ENCODE results near the gene WASF2.
"Not testable (repeated sequence)": the region's sequence is repeated elsewhere in the genome, so short reads cannot be mapped to it uniquely, and the experiment has no call there.

WASF2 gene, protein sequence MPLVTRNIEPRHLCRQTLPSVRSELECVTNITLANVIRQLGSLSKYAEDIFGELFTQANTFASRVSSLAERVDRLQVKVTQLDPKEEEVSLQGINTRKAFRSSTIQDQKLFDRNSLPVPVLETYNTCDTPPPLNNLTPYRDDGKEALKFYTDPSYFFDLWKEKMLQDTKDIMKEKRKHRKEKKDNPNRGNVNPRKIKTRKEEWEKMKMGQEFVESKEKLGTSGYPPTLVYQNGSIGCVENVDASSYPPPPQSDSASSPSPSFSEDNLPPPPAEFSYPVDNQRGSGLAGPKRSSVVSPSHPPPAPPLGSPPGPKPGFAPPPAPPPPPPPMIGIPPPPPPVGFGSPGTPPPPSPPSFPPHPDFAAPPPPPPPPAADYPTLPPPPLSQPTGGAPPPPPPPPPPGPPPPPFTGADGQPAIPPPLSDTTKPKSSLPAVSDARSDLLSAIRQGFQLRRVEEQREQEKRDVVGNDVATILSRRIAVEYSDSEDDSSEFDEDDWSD

DNA sequence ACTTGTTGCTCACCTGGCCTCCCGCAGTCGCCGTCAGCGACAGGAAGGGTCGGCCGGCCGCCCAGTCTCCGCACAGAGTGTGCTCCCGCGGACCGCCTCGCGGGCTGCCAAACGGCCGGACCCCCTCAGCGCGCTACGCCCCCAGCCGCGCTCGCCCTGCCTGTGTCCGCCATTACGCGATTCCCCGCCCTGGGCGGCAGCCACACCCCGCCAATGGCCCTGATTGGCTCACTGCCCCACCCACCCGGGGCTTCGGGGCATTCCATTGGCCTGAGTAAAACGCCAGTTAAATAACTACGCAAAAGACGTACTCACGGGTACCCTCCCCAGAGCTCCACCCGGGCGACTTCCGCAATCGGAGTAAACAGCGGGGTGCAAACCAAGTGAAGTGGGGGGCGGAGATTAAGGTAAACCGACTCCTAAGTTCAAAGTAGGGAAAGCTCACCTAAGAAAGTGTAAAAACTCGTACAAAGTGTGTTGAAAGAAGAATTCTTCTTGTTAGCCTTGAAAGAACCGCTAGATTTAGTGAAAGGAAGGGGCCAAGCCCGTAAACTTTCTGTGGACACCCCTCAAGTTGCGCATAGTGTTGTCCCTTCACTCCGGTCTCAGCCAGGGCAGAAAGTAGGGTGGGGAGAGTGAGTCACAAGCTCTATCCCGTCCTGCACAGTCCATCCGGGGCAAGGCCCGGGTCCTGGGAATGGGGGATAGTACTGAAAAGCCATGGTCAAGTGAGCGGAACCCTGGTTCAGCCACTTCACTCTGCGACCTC is at the start of gene WASF2:
TSS of gene WASF2 (minus strand) at position 195 of the 769 bp plus-strand sequence. CDS start 61,277 bp downstream, outside the sequence.
- peak; percentile 99 for DNase-seq

DNA sequence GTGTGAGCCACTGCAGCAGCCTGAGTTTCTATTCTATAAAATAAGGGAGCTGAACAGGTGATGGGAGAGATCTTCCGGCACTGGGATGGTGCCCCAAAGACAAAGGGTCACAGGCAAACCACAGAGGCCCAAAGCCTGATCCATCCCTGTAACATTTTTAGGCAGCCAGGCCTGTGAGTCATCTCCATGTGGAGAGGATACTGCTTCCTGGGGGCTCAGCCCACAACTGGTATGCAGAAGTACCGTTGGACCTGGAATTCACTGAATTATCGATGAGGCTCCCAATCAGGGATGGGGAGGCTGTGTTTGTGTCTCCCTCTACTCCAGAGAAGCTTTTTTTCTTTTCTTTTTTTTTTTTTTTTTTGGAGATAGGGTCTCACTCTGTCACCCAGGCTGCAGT is 48.8 kb upstream of the WASF2 start:
- no peak for DNase-seq

DNA sequence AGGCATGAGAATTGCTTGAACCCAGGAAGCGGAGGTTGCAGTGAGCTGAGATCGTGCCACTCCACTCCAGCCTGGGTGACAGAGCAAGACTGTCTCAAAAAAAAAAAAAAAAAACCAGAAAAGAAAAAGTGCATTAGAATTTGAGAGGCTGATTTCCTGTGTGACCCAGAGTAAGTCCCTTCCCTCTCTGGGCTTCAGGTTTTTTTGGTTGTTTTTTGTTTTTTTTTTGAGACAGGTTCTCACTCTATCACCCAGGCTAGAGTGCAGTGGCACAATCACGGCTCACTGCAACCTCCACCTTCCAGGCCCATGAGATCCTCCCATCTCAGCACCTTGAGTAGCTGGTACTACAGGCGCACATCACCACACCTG is 48.3 kb upstream of the WASF2 start:
- DNase-seq, result not testable (repeated sequence)

DNA sequence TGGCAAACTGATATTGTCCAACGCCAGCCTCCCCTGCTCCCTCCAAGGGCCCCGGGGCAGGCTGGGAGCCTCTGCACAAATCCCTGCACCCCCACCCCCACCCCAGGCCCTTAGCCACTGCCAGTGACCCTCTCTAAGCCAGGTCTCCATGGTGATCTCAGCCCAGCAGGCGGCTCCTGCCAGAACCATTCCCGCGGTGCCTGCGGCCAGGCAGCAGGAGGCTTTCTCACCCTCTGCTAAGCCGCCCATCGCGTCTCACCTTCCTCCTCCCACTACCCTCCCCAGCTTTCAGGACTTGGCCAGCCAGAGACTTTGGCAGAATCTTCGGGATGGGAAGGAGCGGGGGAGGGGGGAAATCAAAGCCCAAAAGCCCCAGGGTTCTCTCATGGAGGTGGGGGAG is 46.8 kb upstream of the WASF2 start:
- DNase-seq, result no peak

DNA sequence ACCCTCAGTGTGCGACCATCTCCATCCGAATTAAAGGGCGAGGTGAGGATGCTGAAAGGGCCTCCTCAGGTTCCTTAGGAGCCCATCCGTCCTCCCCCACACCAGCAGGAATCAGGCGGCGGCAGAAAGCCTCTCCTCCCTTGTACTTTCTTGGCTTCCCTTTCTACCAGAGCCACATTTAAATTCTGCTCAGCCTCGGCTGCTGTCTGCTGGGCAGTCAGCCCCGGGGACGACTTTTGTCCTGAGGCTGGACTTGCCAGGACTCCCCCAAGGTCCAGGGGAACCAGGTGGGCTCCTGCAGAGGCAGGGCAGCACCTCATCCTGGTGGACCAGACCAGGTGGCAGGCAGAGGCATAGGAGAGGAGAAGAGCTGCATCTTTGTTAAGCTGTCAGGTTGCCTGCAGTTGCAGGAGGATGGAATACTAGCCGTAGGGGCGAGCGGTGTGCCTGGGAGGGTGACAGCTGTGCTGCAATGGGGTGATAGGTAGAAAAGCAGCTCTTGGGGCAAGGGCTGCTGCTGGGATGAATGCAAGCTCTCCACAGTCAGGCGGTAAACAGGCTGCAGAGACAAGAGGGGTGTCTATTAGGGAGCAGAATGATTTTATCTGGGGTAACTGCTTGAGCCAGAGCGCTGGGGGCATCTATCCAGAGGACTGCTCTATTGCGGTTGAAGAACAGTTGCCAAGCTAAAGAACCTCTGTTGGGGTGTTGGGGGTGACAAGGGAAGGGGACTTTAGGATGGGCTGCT is 46.2 kb upstream of the WASF2 start:
- DNase-seq, result no peak

DNA sequence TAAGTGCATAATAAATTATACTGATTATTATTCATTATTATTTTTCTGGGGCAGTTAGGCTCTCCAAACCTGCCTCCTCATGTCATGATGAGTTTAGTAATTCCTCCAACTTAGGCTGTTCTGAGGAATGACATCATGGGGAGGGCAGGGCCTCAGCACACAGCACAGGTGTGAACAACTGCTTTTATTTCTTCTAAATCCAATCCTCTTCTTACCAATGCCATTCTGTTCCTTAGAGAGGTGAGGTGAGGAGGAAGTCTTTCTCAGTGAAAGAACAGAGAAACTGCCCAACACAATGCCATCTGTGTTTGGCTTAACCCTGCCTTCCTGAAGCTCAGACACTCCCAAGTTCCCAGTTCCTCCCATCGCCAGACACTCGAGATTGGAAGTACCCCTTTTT is 45.4 kb upstream of the WASF2 start:
- no peak for DNase-seq

DNA sequence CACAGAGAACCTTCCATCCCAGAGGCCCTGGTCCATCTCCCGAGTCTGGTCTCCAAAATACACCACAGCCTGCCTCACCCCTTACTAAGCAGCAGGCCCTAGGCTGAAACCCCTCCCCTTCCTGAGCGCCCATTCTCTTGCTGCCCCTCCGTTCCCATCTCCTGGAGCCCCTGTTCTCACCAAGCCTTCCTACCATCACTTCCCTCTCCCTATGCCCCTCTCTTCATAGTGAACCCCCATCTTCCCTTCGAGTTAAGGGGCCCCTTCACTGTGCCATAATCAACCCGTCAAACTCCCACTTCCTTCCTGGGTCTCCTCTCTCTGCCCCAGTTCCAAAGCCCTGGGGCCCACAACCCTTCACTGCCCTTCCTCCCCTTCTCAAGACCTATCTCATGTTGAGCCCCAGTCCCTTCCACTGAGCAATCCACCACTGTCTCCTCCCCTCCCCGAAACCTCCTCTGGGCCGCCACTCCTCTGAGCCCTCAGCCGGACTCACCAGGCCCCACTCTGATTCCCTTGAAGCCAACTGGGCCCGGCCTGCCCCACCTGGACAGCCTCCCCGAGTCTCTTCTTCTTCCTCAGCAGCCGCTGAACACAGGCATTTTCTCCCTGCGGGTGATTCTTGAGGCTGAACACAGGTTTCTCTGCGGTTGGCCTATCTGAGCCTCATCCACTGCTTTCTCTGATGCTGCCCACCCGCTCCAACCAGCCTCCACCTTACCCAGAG is 42.2 kb upstream of the WASF2 start:
- DNase-seq, result no peak

DNA sequence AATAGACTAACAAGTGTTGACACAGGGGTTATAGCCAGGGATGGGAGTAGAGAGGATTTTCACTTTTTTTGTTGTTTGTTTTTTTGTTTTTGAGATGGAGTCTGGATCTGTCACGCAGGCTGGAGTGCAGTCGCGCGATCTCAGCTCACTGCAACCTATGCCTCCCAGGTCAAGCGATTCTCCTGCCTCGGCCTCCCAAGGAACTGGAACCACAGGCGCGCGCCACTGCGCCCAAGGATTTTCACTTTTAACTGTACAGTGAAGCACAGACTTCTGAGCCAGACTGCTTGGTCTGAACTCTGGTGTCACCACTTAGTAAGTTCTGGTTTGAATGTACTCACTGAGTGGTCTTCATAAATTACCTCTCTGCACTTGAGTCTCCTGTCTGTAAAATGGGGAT is 40.2 kb upstream of the WASF2 start:
- DNase-seq, result no peak

DNA sequence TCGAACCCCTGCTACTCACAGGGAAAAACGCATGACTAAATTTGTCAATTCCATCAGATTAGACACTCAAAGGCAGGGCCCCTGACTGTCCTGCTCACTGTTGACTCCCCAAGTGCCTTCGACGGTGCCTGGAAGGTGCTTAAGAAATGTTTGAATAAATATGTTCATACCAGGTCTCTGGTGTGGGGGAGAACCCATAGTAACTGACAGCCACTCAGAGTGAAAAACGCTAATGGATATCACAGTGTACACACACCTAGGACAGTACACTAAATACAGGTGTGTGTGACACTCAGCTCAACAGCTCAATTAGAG is 39.7 kb upstream of the WASF2 start:
- no peak for DNase-seq

DNA sequence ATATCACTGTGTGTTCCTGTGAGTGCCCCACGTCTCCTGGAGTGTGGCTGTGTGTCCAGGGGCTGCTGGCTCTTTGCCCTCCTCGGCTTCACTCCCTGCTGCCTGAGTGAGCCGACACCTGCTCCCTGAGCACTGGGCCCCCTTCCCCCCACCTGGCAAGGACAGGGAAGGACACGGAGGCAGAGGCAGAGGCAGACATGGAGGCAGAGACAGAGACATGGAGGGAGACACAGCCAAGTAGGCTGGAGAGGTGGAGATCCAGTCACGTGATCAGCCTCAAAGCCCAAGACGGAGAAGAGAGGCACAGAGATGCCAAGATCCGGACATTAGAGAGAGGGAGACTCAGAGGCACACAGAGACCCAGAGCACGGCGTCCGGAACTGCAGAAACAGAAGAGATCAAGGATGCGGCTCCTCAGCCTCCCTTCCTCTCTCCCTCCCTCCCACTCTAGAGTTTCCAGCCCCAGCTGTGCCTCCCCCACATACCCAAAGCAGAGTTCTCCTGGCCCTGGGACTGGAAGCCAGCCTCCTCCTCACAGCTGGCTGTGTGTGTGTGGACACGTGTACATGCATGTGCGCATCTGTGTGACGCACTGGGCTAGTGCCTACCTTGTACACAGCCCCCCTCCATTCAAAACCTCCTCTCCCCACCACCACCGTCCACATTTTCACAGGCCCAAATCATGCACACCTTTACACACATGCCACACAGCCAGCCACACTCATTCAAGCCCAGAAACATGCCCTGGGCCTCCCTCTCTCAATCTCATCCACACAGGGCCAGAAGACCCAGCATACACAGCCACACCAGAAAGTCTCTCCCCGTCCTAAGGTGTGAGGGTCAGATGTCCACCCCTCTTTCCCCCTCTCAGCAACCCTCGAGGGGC is 39.1 kb upstream of the WASF2 start:
- no peak for DNase-seq

DNA sequence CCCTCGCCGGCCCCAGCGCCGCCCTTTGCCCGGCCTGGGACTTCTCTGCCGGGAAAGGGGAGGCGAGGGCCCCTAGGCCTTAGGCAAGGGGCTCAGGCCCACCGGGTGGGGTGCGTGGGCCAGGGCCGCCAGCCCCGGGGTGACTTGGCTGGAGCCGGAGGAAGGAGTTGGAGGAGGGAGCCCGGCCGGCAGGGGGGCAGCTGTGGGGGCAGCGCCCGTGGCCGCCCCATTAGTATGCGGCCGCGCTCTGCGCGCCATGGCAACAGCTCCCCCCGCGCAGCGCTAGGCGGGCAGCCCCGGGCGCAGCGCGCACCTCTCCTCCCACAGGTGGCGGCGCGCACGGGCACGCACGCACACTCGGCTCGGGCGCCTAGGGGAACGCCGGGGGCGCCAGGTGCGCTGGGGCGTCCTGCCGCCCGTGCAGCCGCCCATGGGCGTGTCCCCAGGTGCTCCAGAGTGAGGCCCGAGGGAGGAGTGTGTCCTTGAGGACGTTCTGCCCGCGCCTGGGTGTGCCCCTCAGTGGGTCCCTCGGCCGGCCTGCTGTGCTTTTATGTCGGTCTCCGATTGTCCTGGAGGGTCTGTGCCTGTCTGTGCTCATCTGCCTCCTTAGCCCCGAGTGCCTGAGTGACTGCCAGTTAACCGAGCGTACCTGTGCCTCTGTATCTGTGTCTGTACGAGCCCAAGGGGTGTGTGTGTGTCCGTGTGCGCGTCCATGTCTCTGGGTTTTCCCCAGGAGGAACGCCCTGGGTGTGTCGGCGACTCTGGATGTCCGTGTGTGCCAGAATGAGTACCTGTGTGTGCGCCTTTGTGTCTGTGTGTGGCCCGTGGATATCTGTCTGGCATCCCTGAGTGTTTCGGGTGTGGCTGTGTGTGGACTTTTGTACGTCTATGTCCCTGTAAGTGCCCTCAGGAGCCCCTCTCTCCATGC is 38.2 kb upstream of the WASF2 start:
- DNase-seq, result peak; percentile 91

DNA sequence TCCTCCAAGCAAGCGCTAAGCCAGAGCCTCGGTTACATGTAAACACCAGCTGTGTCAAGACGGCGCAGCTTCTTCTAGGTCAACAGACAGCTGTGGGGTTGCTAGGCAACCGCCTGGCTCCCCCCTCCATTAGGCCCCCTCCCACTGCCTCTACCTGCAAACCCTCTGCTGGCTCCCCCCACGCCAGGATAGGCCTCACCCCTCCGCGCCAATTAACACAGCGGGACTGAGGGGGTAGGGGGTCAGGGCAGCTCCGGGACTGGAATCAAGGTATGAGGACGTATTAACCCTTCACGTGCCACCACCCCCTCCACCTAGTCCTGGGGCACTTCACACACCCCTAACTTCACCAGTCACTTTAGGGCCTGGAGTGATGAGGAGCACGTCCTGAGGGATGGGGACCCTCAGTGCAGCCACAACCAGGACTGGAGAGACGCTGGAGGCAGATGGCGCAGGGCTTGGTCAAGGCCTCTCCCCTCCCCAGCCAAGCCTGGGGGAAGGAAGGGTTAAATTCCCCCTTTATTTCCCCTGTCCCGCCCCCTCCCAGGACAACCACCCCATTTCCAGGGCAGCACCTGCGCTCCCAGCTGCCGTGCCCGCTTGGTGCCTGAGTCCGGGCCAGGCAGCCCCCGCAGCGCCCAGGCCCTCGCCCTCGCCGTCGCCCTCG is 37.4 kb upstream of the WASF2 start:
- peak; percentile 39 for DNase-seq

DNA sequence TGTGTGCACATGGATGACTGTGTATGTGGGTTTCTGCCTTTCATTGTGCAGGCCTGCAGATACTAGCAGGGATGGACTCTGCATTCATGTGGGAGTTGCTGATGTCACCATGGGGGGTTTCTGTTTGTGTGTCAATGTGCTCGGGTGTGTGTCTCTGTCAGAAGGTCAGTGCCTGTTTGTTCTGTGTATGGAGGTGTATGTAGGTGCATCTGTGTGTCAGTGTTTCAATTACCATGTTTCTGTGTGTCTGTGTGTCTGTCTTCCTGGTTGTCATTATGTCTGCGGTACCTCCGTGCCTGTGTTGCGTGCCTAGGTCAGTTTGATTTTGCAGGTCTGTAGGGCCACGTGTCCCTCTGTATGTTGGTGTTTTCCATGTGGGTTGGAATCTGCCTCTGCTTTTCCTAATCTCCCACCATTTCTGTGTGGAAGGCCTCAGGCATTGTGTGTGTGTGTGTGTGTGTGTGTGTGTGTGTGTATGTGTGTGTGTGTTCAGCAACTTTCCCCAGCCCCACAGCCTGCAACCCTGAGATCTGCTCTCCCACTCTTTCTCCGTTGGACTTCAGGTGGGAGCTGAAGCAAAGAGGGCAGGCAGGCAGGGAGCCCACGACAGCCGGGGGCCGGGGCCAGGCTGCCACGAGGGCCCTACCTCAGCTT is 36.7 kb upstream of the WASF2 start:
- DNase-seq, result no peak

DNA sequence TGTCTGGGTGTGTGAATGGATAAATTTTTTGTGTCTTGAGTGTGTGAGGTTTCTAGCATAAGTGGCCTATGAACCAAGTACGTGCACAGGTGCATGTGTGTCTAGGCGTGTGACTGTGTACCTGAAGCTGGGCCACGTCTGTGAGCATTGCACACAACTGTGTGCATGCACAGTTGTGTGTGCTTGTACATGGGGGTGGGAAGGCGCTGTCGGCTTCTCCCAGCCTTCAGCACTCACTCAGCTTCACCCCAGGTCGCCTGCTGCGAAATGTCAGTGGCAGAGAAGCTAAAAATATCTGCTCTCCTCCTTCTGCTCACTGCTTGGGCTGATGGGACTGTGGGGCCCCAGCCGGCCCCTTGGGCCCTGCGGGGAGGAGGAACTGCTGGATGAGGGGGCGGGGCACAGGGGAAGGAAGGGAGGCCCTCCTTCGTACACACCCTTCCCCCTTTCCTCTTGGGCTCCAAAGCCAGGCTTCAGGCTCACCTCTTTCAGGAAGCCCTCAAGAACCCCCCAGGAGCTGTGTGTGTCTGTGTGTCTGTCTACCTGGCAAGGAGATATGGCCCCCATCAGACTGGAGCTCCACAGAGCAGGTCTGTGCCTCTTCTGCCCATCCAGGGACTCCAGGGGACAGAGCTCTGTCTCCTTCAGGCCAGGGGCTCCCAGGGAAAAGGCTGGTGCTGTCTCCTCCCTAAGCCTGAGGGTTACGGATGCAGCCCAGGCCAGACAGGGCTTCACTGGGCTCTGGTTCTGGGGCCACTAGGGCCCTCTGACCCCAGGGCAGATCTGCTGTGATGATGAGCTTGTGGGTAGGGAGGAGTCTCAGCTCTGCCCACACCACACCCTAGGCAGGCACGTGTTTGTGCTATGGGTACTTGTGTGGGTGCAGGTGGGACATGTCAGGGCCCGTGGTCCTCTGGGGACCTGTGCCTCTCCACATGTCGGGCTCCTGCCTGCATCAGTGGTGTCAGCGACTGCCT is 35.6 kb upstream of the WASF2 start:
- DNase-seq, result peak; percentile 78

DNA sequence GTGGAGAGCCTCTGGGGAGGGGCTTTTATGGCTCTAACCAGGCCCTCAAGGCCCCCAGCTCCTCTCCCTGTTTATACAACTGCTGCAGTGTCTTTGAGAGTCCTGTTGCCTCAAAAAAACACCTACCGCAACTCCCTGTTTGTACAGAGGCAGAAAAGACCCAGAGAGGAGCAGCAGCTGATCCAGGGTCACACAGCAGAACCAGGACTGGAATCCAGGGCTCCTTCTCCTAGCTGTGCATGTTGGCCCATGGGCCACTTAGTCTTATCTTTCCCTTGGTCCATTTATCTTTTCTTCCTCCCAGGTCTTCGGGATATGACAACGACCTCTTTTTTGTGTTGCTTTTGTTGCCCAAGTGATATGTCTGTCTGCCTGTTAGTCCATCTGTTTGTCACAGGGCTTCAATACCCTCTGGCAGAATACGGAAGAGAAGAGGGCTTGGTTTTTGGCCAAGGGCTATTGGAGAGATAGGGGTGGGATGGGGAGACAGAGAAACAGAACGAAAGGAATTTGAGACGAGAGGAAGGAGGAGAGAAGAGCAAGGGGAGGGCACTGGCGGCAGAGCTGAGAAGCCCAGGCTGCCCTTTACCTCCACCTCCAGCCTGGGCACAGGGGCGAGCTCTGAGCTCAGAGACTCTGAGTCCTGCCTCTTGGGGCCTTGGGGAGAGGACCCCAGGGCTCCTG is 33.5 kb upstream of the WASF2 start:
- no peak for DNase-seq

DNA sequence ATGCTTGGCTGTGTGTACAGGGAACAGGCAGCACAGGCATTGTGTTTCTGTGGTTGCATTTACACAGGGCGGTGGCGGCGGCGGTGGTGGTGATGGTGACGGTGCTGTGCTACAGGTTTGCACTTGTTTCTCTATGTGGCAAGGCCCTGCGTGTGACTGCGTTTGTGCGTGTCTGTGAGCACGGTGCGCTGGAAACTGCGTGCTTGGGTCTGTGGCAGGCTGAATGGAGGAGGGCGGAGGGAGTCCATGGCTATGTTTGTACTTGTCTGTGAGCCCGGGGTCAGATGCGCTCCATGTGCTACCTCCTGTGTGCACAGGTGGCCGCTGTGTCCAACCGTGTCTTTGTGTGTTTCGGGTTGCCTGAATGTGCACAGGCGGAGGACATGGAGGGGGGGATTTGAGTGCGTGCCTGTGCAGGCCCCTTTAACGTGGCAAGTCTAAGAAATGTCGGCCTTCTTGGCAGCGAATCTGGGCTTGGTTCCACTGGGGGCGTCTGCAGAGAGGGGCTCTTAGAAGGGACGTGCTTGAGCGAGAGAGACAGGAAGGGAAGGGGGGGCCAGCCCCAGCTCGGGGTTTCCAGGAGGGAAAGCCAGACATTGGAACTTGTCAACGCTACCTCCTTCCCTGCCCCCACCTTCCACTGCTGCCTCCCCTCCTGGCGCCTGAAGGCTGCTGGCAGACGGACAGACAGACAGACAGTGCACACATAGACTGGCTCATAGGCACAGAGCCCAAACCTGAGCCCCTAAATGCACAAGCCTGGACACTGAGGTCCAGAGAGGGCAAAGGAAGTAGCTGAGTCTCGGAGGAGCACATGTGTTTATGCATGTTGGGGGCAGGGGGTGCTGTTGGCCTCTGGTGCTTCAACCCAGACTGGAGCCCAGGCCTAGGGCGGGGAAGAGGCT is 32.7 kb upstream of the WASF2 start:
- no peak for DNase-seq

Measured in RPMI8226 (cell line).